Measurements from ENCODE around the gene ZNF814. TPM values are rescaled to one million over a fixed set of nuclear protein-coding genes. Genes with fewer than 3 reads are reported as not detected.
"Not testable (repeated sequence)": the region's sequence is repeated elsewhere in the genome, so short reads cannot be mapped to it uniquely, and the experiment has no call there.

ZNF814 gene
- total RNA-seq, 2 donors from 2014 or later, result 10.9 to 12.7 TPM

- no peak for DNase-seq (ENCODE audit: low spot score)
- peaks cover 39% of the 10 kb centered on the region for H3K36me3 ChIP-seq
- TF ChIP-seq CTCF (IDR thresholded peaks at IDR 0.05), result no peak
- H3K27me3 ChIP-seq (replicated peaks; ENCODE audit: insufficient read depth), result no peaks in the 10 kb centered on the region
- no peak overlapping the region for H3K4me3 ChIP-seq
- H3K4me1 ChIP-seq (ENCODE audit: control insufficient read depth in 1 of 2, low read depth in 2 of 2), result peaks cover 5 to 8% of the 10 kb centered on the region in 2 donors
- peaks cover 38% of the 10 kb centered on the region for H3K9me3 ChIP-seq
- ATAC-seq (ENCODE audit: insufficient number of reproducible peaks, low FRiP score, low read depth), result no peak
- no peak overlapping the region for H3K27ac ChIP-seq
These were observed 25.7 kb upstream of the ZNF814 start for GRCh38 chr19:57914531-57914930.

- DNase-seq (ENCODE audit: low spot score) (no peak), ATAC-seq (ENCODE audit: insufficient number of reproducible peaks, low FRiP score, low read depth) (no peak)
- Histone ChIP-seq H3K27ac (no peak overlapping the region), H3K4me1 (ENCODE audit: control insufficient read depth in 1 of 2, low read depth in 2 of 2) (no peaks in the 10 kb centered on the region), H3K4me3 (no peak overlapping the region), H3K36me3 (peaks cover 45% of the 10 kb centered on the region), H3K9me3 (peaks cover 66% of the 10 kb centered on the region), H3K27me3 (replicated peaks; ENCODE audit: insufficient read depth) (no peaks in the 10 kb centered on the region)
- TF ChIP-seq CTCF (IDR thresholded peaks at IDR 0.05), result no peak
These were observed 18.6 kb upstream of the ZNF814 start for GRCh38 chr19:57907394-57907793.

- Histone ChIP-seq H3K27ac (no peak overlapping the region), H3K27me3 (replicated peaks; ENCODE audit: insufficient read depth) (no peaks in the 10 kb centered on the region), H3K36me3 (peaks cover 26% of the 10 kb centered on the region), H3K4me3 (no peak overlapping the region), H3K9me3 (peaks cover 61% of the 10 kb centered on the region), H3K4me1 (ENCODE audit: control insufficient read depth in 1 of 2, low read depth in 2 of 2) (no peaks in the 10 kb centered on the region)
- no peak for ATAC-seq (ENCODE audit: insufficient number of reproducible peaks, low FRiP score, low read depth)
- no peak for TF ChIP-seq CTCF (IDR thresholded peaks at IDR 0.05)
- DNase-seq (ENCODE audit: low spot score), result no peak
These were observed 16.4 kb upstream of the ZNF814 start for GRCh38 chr19:57905258-57905657.

GRCh38 chr19:57903618-57904184 lies 14.9 kb upstream of the ZNF814 start:
- Histone ChIP-seq H3K4me3 (no peak overlapping the region), H3K27ac (no peak overlapping the region), H3K27me3 (replicated peaks; ENCODE audit: insufficient read depth) (no peaks in the 10 kb centered on the region), H3K36me3 (peaks cover 18% of the 10 kb centered on the region), H3K9me3 (peaks cover 61% of the 10 kb centered on the region), H3K4me1 (ENCODE audit: control insufficient read depth in 1 of 2, low read depth in 2 of 2) (no peaks in the 10 kb centered on the region)
- TF ChIP-seq CTCF (IDR thresholded peaks at IDR 0.05), result no peak
- no peak for DNase-seq (ENCODE audit: low spot score)
- ATAC-seq (ENCODE audit: insufficient number of reproducible peaks, low FRiP score, low read depth), result no peak

GRCh38 chr19:57900311-57900710 lies 11.5 kb upstream of the ZNF814 start:
- ATAC-seq (ENCODE audit: insufficient number of reproducible peaks, low FRiP score, low read depth) (no peak), DNase-seq (ENCODE audit: low spot score) (no peak)
- TF ChIP-seq CTCF (IDR thresholded peaks at IDR 0.05), result no peak
- no peaks in the 10 kb centered on the region for H3K4me1 ChIP-seq (ENCODE audit: control insufficient read depth in 1 of 2, low read depth in 2 of 2)
- H3K36me3 ChIP-seq, result peaks cover 4% of the 10 kb centered on the region
- H3K4me3 ChIP-seq, result no peak overlapping the region
- no peak overlapping the region for H3K27ac ChIP-seq
- peaks cover 35% of the 10 kb centered on the region for H3K9me3 ChIP-seq
- no peaks in the 10 kb centered on the region for H3K27me3 ChIP-seq (replicated peaks; ENCODE audit: insufficient read depth)

GRCh38 chr19:57890706-57891105 lies 1.9 kb upstream of the ZNF814 start:
- H3K4me1 ChIP-seq (ENCODE audit: control insufficient read depth in 1 of 2, low read depth in 2 of 2); DNase-seq (ENCODE audit: low spot score); H3K9me3 ChIP-seq; H3K27ac ChIP-seq; H3K27me3 ChIP-seq (replicated peaks; ENCODE audit: insufficient read depth); H3K4me3 ChIP-seq; H3K36me3 ChIP-seq; ATAC-seq (ENCODE audit: insufficient number of reproducible peaks, low FRiP score, low read depth): not testable (repeated sequence)
